ENCODE results near the gene ORAI3. TPM values are rescaled to one million over a fixed set of nuclear protein-coding genes. Genes with fewer than 3 reads are reported as not detected.

ORAI3 gene
- polyA plus RNA-seq, 6 donors from 2014 or later: 65.8 to 83.4 (median 78.3) TPM

DNA sequence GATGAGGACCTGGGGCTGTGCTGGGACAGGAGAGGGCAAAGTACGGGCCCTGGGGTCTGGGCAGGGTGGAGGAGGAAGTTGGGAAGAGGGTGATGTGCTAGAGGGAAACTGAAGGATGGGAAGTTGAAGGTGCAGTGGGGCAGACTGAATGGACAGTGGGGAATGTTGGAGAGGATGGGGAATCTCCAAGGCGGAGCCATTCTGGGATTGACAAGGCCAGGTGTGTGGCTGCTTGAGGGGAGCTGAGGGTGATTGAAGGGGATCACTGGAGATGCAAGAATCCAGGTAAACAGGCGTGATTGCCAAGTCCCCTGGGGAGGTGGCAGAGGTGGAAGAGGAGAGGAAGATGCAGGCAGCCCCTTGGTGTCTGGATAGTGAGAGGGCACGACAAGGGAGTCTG, 27.6 kb downstream of the ORAI3 start:
- H3K4me1 Mint-ChIP-seq: peaks cover 3 to 26% (median 21%) of the 10 kb centered on the region in 3 donors
- peak overlapping the region in 5 of 6 donors; percentile 5 to 96 (median 65) for H3K27ac Mint-ChIP-seq
- H3K27me3 Mint-ChIP-seq: no peaks in the 10 kb centered on the region
- ATAC-seq (ENCODE audit: low read depth in 2 of 2) (no peak), DNase-seq (no peak)
- H3K4me3 Mint-ChIP-seq: no peak overlapping the region
- no peaks in the 10 kb centered on the region for H3K9me3 Mint-ChIP-seq
- peaks cover 5 to 39% of the 10 kb centered on the region in 2 donors for H3K36me3 Mint-ChIP-seq

DNA sequence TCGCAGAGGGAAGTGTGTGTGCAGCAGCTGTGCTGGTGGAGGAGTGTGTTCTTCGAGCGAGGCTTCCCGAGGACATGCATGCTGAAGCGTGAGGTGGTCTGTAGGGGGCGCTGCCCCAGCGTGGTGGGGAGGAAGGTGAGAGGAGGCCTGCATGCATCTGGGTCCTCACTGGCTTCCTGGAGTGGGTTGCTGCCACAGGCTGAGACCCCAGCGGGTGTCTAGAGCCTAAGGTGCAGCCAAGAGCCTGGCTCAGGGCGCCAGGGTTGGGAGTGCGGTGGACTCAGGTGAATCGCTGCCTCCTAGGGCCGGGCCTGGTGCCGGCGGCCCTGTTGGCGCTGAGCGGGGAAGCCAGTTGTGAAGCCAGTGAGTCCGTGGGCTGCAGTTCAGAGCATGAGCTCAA, 28.6 kb downstream of the ORAI3 start:
- no peak for DNase-seq
- H3K4me3 Mint-ChIP-seq: no peak overlapping the region
- no peaks in the 10 kb centered on the region for H3K9me3 Mint-ChIP-seq
- peak overlapping the region in 1 of 6 donors; percentile 52 for H3K27ac Mint-ChIP-seq
- no peaks in the 10 kb centered on the region for H3K27me3 Mint-ChIP-seq
- H3K4me1 Mint-ChIP-seq: peaks cover 3 to 26% (median 20%) of the 10 kb centered on the region in 3 donors
- no peak for ATAC-seq (ENCODE audit: low read depth in 2 of 2)
- H3K36me3 Mint-ChIP-seq: peaks cover 0 to 31% of the 10 kb centered on the region in 2 donors

GRCh38 chr16:30979170-30980022, 30.5 kb downstream of the ORAI3 start:
- no peaks in the 10 kb centered on the region for H3K27me3 Mint-ChIP-seq
- H3K4me3 Mint-ChIP-seq: no peak overlapping the region
- peaks cover 0 to 18% of the 10 kb centered on the region in 2 donors for H3K36me3 Mint-ChIP-seq
- DNase-seq (no peak), ATAC-seq (ENCODE audit: low read depth in 2 of 2) (no peak)
- H3K9me3 Mint-ChIP-seq: no peaks in the 10 kb centered on the region
- H3K4me1 Mint-ChIP-seq: peaks cover under 1 to 18% (median 15%) of the 10 kb centered on the region in 3 donors
- H3K27ac Mint-ChIP-seq: no peak overlapping the region

DNA sequence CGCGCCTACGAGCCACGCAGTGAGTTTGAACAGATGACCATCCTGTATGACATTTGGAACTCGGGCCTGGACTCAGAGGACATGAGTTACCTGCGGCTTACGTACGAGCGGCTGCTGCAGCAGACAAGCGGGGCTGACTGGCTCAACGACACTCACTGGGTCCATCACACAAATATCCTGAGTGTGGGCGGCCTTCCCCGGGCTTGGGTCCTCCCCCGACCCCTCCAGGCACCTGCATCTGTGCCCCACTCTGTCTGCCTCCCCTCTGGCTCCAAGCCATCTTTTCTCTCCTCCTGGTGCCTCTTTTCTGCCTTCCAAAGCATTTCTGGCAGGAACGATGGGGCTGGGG, 31.1 kb downstream of the ORAI3 start:
- peaks cover 2 to 18% (median 14%) of the 10 kb centered on the region in 3 donors for H3K4me1 Mint-ChIP-seq
- H3K36me3 Mint-ChIP-seq: peaks cover 0 to 16% of the 10 kb centered on the region in 2 donors
- H3K9me3 Mint-ChIP-seq: no peaks in the 10 kb centered on the region
- H3K27ac Mint-ChIP-seq: peak overlapping the region in 1 of 6 donors; percentile 88
- ATAC-seq (ENCODE audit: low read depth in 2 of 2) (no peak), DNase-seq (no peak)
- H3K27me3 Mint-ChIP-seq: no peaks in the 10 kb centered on the region
- no peak overlapping the region for H3K4me3 Mint-ChIP-seq

DNA sequence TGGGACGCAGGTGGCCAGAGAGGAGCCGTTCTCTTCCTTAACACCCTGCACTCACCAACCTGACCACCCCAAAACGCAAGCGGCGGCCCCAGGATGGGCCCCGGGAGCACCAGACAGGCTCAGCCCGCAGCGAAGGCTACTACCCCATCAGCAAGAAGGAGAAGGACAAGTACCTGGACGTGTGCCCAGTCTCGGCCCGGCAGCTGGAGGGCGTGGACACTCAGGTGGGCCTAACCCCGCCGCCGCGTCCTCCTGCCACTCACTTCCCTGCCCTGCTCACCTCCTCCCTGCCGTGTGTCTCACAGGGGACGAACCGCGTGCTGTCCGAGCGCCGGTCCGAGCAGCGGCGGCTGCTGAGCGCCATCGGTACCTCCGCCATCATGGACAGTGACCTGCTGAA, 31.6 kb downstream of the ORAI3 start:
- DNase-seq (no peak), ATAC-seq (ENCODE audit: low read depth in 2 of 2) (no peak)
- peaks cover 2 to 18% (median 14%) of the 10 kb centered on the region in 3 donors for H3K4me1 Mint-ChIP-seq
- H3K9me3 Mint-ChIP-seq: no peaks in the 10 kb centered on the region
- peaks cover 0 to 16% of the 10 kb centered on the region in 2 donors for H3K36me3 Mint-ChIP-seq
- no peaks in the 10 kb centered on the region for H3K27me3 Mint-ChIP-seq
- no peak overlapping the region for H3K4me3 Mint-ChIP-seq
- H3K27ac Mint-ChIP-seq: peak overlapping the region in 2 of 6 donors; percentile 38 to 88

DNA sequence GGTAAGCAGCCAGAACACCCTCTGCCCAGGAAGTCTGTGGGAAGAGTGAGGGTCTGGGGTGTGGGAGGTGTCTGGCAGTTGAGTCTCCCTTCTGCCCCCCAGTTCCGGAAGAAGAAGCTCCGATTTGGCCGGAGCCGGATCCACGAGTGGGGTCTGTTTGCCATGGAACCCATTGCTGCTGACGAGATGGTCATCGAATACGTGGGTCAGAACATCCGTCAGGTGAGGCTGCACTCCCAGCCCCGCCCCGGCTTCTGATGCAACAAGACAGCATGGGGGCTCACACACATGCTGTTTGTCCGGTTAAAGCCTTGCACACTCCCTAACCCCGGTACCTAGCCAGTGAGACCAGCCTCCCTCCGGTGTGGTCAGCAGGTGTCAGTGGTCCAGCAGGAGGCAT, 32.1 kb downstream of the ORAI3 start:
- peak overlapping the region in 1 of 6 donors; percentile 23 for H3K27ac Mint-ChIP-seq
- H3K4me3 Mint-ChIP-seq: no peak overlapping the region
- ATAC-seq (ENCODE audit: low read depth in 2 of 2) (no peak), DNase-seq (no peak)
- peaks cover 0 to 15% of the 10 kb centered on the region in 2 donors for H3K36me3 Mint-ChIP-seq
- peaks cover 2 to 13% (median 11%) of the 10 kb centered on the region in 3 donors for H3K4me1 Mint-ChIP-seq
- no peaks in the 10 kb centered on the region for H3K9me3 Mint-ChIP-seq
- H3K27me3 Mint-ChIP-seq: no peaks in the 10 kb centered on the region

DNA sequence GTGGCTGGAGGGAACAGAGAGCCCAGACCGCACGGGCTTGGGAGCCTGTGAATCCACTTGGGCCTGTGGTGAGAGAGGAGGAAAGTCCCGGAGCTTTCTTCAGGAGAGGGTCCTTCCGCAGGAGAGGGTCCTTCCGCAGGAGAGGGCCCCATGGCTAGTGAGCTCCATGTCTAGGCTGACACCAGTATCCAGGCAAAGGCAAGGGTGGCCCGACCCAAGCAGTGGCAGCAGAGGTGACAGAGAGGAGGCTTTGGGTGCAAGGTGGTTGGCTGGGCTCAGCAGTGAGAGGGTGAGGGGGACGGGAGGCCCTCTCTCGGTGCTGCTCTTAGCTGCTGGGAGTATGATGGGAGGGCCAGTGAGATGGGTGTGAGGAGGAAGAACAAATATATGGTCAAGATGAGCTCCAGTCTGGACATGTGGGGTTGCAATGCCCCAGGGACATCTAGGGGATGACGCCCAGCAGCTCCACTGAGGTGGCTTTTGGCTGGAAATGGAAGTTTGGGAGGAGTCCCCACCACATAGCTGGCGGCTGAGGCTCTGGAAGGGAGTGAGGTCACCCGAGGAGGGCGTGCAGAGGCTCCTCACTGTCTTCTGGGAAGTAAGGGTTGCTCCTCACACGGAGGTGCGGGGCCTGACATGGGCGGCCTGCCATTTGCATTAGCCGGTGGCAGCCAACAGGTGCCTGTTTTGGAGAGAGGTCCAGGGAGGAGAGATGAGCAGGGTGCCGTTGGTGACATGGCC, 33.9 kb downstream of the ORAI3 start:
- DNase-seq (no peak), ATAC-seq (ENCODE audit: low read depth in 2 of 2) (no peak)
- Mint-ChIP-seq H3K4me3 (no peak overlapping the region), H3K27ac (peak overlapping the region in 3 of 6 donors; percentile 58 to 81 (median 79)), H3K9me3 (no peaks in the 10 kb centered on the region), H3K4me1 (peaks cover 2 to 11% (median 5%) of the 10 kb centered on the region in 3 donors), H3K36me3 (peaks cover 0 to 7% of the 10 kb centered on the region in 2 donors), H3K27me3 (no peaks in the 10 kb centered on the region)

GRCh38 chr16:30983289-30983889, 34.5 kb downstream of the ORAI3 start:
- Mint-ChIP-seq H3K4me3 (no peak overlapping the region), H3K9me3 (no peaks in the 10 kb centered on the region), H3K27ac (peak overlapping the region in 1 of 6 donors; percentile 73), H3K36me3 (peaks cover 0 to 7% of the 10 kb centered on the region in 2 donors), H3K27me3 (no peaks in the 10 kb centered on the region), H3K4me1 (peaks cover 2 to 11% (median 5%) of the 10 kb centered on the region in 3 donors)
- ATAC-seq (ENCODE audit: low read depth in 2 of 2) (no peak), DNase-seq (no peak)

DNA sequence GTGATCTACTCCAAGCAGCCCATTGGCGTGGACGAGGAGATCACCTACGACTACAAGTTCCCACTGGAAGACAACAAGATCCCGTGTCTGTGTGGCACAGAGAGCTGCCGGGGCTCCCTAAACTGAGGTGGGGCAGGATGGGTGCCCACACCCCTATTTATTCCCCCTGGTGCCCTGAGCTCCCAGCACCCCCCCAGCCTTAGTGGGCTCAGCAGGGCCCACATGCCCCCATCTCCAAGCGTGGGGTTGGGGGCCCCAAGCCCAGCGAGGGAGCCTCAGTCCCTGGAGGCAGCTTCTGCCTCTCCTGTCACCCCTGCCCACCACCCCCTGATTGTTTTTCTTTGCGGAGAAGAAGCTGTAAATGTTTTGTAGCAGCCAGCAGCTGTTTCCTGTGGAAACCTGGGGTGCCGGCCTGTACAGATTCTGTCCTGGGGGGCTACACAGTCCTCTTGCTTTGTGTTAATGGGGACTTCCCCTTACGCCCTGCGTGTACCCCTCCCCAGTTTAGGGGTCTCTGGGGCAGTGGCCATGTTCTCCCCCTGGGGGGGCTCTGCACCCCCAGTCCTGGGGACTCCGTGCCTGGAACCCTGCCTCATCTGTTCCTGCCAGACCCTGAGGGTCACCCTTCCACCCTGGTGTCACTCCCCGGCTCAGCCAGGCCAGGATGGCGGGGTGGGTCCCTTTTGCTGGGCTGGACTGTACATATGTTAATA, 35.2 kb downstream of the ORAI3 start:
- peaks cover 0 to 7% of the 10 kb centered on the region in 2 donors for H3K36me3 Mint-ChIP-seq
- H3K4me3 Mint-ChIP-seq: no peak overlapping the region
- peak overlapping the region in 3 of 6 donors; percentile 18 to 86 (median 73) for H3K27ac Mint-ChIP-seq
- no peaks in the 10 kb centered on the region for H3K9me3 Mint-ChIP-seq
- ATAC-seq (ENCODE audit: low read depth in 2 of 2) (no peak), DNase-seq (no peak)
- H3K4me1 Mint-ChIP-seq: peaks cover 2 to 11% (median 5%) of the 10 kb centered on the region in 3 donors
- H3K27me3 Mint-ChIP-seq: no peaks in the 10 kb centered on the region

- peaks cover 2 to 11% (median 5%) of the 10 kb centered on the region in 3 donors for H3K4me1 Mint-ChIP-seq
- no peaks in the 10 kb centered on the region for H3K9me3 Mint-ChIP-seq
- DNase-seq: peak; percentile 67
- peaks cover 0 to 7% of the 10 kb centered on the region in 2 donors for H3K36me3 Mint-ChIP-seq
- peak; percentile 77 to 83 for ATAC-seq (ENCODE audit: low read depth in 2 of 2)
- no peaks in the 10 kb centered on the region for H3K27me3 Mint-ChIP-seq
- H3K27ac Mint-ChIP-seq: peak within 1 kb of the TSS in 2 of 6 donors; percentile 71 to 86
- no peak within 1 kb of the TSS for H3K4me3 Mint-ChIP-seq
Measured at GRCh38 chr16:30984669-30985400, 36.0 kb downstream of the ORAI3 start, which contains the start of gene HSD3B7. TSS of gene HSD3B7 (plus strand) at chr16:30985207. CDS start at chr16:30985659, 452 bp downstream.

- ATAC-seq (ENCODE audit: low read depth in 2 of 2) (peak; percentile 13 to 17), DNase-seq (no peak)
- H3K27me3 Mint-ChIP-seq: no peaks in the 10 kb centered on the region
- no peak overlapping the region for H3K27ac Mint-ChIP-seq
- H3K4me3 Mint-ChIP-seq: no peak overlapping the region
- peaks cover 0 to 7% of the 10 kb centered on the region in 2 donors for H3K36me3 Mint-ChIP-seq
- H3K4me1 Mint-ChIP-seq: peaks cover 0 to 7% (median 2%) of the 10 kb centered on the region in 3 donors
- H3K9me3 Mint-ChIP-seq: no peaks in the 10 kb centered on the region
Measured at GRCh38 chr16:30985401-30986128, 36.7 kb downstream of the ORAI3 start.
